Tibial artery (tissue), 4 donors: Measurements from ENCODE around the gene CHST11.
"Not testable (repeated sequence)": the region's sequence is repeated elsewhere in the genome, so short reads cannot be mapped to it uniquely, and the experiment has no call there.

Experiments
- DNase-seq, 2 donors: peaks; one replicate each; pipeline ENCODE4 v3.0.0-alpha.2; 2019
- H3K27ac ChIP-seq, 2 donors: fragments of 200-600 bp; sonication (generic) in 1 of 2; 1 replicate in 1 of 2; 2 replicates in 1 of 2; pipeline ENCODE4 v1.5.1; 2018 to 2019; ENCODE audit warnings: mild to moderate bottlenecking in 1 of 2
- H3K27me3 ChIP-seq, 2 donors: fragments of 200-600 bp; sonication (generic) in 1 of 2; one replicate each; pipeline versions ENCODE4 v1.5.1 to v1.6.0; 2016 to 2019
- H3K36me3 ChIP-seq, 3 donors: fragments of 200-600 bp; sonication (generic) in 2 of 3; one replicate each; pipeline ENCODE4 v1.5.1; 2016 to 2019; ENCODE audit warnings: mild to moderate bottlenecking in 2 of 3
- H3K4me1 ChIP-seq, 4 donors: fragments of 200-600 bp; sonication (generic) in 2 of 4; 1 replicate in 3 of 4; 2 replicates in 1 of 4; pipeline ENCODE4 v1.5.1; 2016 to 2019
- H3K4me3 ChIP-seq, 2 donors: fragments of 200-600 bp; sonication (generic) in 1 of 2; 1 replicate in 1 of 2; 2 replicates in 1 of 2; pipeline ENCODE4 v1.5.1; 2018 to 2019; ENCODE audit warnings: mild to moderate bottlenecking in 2 of 2
- H3K9me3 ChIP-seq, 3 donors: fragments of 200-600 bp; sonication (generic) in 1 of 3; one replicate each; pipeline ENCODE4 v1.5.1; 2016 to 2019
- CTCF ChIP-seq, 2 experiments: fragments of 200-600 bp in 1 of 2; fragments of 450-650 bp in 1 of 2; IDR thresholded peaks; one replicate each; pipeline ENCODE4 v1.5.1; 2017 to 2019; ENCODE audit warnings: antibody characterized with exemption in 2 of 2, mild to moderate bottlenecking in 1 of 2, moderate library complexity in 1 of 2
- intact Hi-C: fragments of 100-400 bp; cut with DNase I; formaldehyde crosslinking; loops from one replicate; pipeline ENCODE4 v1.15.0; 2023; ENCODE audit warnings: low total_unique reads

Gene CHST11

GRCh38 chr12:104805186-104805585 is 348.4 kb downstream of the CHST11 start:
- no peaks in the 10 kb centered on the region for H3K9me3 ChIP-seq
- no peaks in the 10 kb centered on the region for H3K27me3 ChIP-seq
- no peaks in the 10 kb centered on the region for H3K4me1 ChIP-seq
- intact Hi-C loops, result no loop called here
- no peak for DNase-seq
- no peaks in the 10 kb centered on the region for H3K36me3 ChIP-seq
- TF ChIP-seq CTCF (IDR thresholded peaks at IDR 0.05), result no peak
- H3K4me3 ChIP-seq, result no peak overlapping the region
- peak overlapping the region in 1 of 2 donors; percentile 6 for H3K27ac ChIP-seq

DNA sequence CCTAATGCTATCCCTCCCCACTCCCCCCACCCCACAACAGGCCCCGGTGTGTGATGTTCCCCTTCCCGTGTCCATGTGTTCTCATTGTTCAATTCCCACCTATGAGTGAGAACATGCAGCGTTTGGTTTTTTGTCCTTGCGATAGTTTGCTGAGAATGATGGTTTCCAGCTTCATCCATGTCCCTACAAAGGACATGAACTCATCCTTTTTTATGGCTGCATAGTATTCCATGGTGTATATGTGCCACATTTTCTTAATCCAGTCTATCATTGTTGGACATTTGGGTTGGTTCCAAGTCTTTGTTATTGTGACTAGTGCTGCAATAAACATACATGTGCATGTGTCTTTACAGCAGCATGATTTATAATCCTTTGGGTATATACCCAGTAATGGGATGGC is 349.4 kb downstream of the CHST11 start:
- H3K4me1 ChIP-seq, H3K27me3 ChIP-seq, H3K4me3 ChIP-seq, intact Hi-C loops, H3K9me3 ChIP-seq, H3K36me3 ChIP-seq, DNase-seq, H3K27ac ChIP-seq: not testable (repeated sequence)

GRCh38 chr12:104809251-104809650 is 352.5 kb downstream of the CHST11 start:
- H3K4me3 ChIP-seq, result no peak overlapping the region
- no peaks in the 10 kb centered on the region for H3K9me3 ChIP-seq
- TF ChIP-seq CTCF (IDR thresholded peaks at IDR 0.05), result no peak
- H3K27me3 ChIP-seq, result no peaks in the 10 kb centered on the region
- H3K36me3 ChIP-seq, result peaks cover 0 to 8% (median 0%) of the 10 kb centered on the region in 3 donors
- H3K27ac ChIP-seq, result no peak overlapping the region
- DNase-seq, result no peak
- intact Hi-C loops, result no loop called here
- H3K4me1 ChIP-seq, result no peaks in the 10 kb centered on the region

DNA sequence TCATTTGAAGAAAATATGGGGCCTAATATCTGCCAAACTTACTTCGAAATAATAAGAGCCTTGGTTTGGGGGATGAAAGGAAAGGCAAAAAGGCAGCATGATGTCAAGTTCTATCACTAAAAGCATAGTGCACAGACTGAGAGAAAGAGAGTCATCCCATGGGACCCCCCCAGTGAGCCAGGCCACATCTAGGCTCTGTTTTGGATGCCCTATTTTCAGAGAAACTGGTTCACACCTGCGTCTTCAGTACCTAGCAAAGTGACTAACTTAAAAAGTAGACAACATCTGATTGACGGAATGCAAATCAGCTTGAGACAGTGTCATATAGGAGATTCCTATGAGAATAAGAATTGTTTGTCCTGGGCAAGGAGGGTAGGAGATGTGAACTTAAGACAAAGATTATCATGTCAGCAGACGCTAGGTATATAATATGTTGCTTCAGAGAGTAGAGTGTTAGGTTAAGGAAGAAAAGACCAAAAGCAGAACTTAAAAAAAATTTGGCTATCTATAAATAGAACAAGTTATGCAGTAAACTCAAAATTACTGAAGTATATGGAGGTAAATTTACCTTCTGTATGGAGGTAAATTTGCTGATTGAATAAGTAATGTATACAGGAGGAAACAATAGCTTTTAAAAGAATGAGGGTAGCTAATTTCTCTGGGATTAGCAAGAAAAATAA is 353.1 kb downstream of the CHST11 start:
- H3K4me3 ChIP-seq, result no peak overlapping the region
- H3K36me3 ChIP-seq, result peaks cover 0 to 8% (median 0%) of the 10 kb centered on the region in 3 donors
- no peak for DNase-seq
- H3K4me1 ChIP-seq, result no peaks in the 10 kb centered on the region
- TF ChIP-seq CTCF (IDR thresholded peaks at IDR 0.05), result no peak
- intact Hi-C loops, result no loop called here
- no peaks in the 10 kb centered on the region for H3K27me3 ChIP-seq
- no peaks in the 10 kb centered on the region for H3K9me3 ChIP-seq
- H3K27ac ChIP-seq, result no peak overlapping the region
